SK-N-SH (cell line): ENCODE data around the gene ATR. TPM values are rescaled to one million over a fixed set of nuclear protein-coding genes. Genes with fewer than 3 reads are reported as not detected.

Source experiments
- CTCF ChIA-PET: fragments of 300-600, 350-600 bp; formaldehyde crosslinking; extraction: SDS; loops from one replicate; lab custom pipeline; 2021; lab: Yijun Ruan, JAX
- POLR2A ChIA-PET: fragments of 350-600 bp; sonication (Branson Sonifier 250); formaldehyde crosslinking; extraction: SDS; loops from one replicate; lab custom pipeline; 2020; ENCODE audit warnings: antibody characterized with exemption, inconsistent platforms; lab: Yijun Ruan, JAX
- DNase-seq: peaks from one replicate; pipeline ENCODE4 v3.0.0; 2012
- H2AFZ ChIP-seq: fragments of 200-600 bp; sonication (generic); 2 replicates; pipeline ENCODE4 v1.8.1; 2016; ENCODE audit warnings: antibody characterized with exemption, mild to moderate bottlenecking, low read depth
- H3F3A ChIP-seq: fragments of 200-600 bp; sonication (generic); replicated peaks from 2 replicates; pipeline ENCODE3; 2016; ENCODE audit warnings: antibody characterized with exemption, mild to moderate bottlenecking; ENCODE audit not compliant: insufficient read depth
- H3K27ac ChIP-seq, 2 experiments: fragments of 200-500 bp in 1 of 2; fragments of 200-600 bp in 1 of 2; sonication (Bioruptor generic) in 1 of 2; sonication (generic), shearing (Covaris generic) in 1 of 2; 2 replicates each; pipeline versions ENCODE4 v1.5.1 to v1.6.1; 2014 to 2016; ENCODE audit warnings: low read depth in 2 of 2, inconsistent platforms in 1 of 2, low read length in 1 of 2, mild to moderate bottlenecking in 1 of 2, mixed read lengths in 1 of 2
- H3K27me3 ChIP-seq: fragments of 200-600 bp; sonication (generic), shearing (Covaris generic); 2 replicates; pipeline ENCODE4 v1.6.1; 2016; ENCODE audit warnings: mixed run types; ENCODE audit not compliant: insufficient read depth
- H3K36me3 ChIP-seq, 2 experiments: fragments of 200-500 bp in 1 of 2; fragments of 200-600 bp in 1 of 2; sonication (Bioruptor generic) in 1 of 2; sonication (generic) in 1 of 2; replicated peaks in 1 of 2; 2 replicates each; pipeline versions ENCODE3 to v1.5.1; 2014 to 2016; ENCODE audit warnings: low read length in 1 of 2, mild to moderate bottlenecking in 1 of 2; ENCODE audit not compliant: insufficient read depth in 2 of 2, control insufficient read depth in 1 of 2
- H3K4me1 ChIP-seq, 2 experiments: fragments of 200-500 bp in 1 of 2; fragments of 200-600 bp in 1 of 2; sonication (Bioruptor generic) in 1 of 2; sonication (generic), shearing (Covaris generic) in 1 of 2; 2 replicates each; pipeline versions ENCODE4 v1.5.1 to v1.6.1; 2014 to 2016; ENCODE audit warnings: low read depth in 1 of 2, low read length in 1 of 2, mixed run types in 1 of 2; ENCODE audit not compliant: insufficient read depth in 2 of 2, control insufficient read depth in 1 of 2
- H3K4me2 ChIP-seq: fragments of 200-600 bp; sonication (generic), shearing (Covaris generic); 2 replicates; pipeline ENCODE4 v1.6.1; 2017; ENCODE audit warnings: mixed run types
- H3K4me3 ChIP-seq, 2 experiments: fragments of 200-500 bp in 1 of 2; fragments of 200-600 bp in 1 of 2; sonication (Bioruptor generic) in 1 of 2; sonication (generic), shearing (Covaris generic) in 1 of 2; 2 replicates each; pipeline versions ENCODE4 v1.5.1 to v1.8.1; 2014 to 2016; ENCODE audit warnings: low read depth in 2 of 2, inconsistent platforms in 1 of 2, low read length in 1 of 2, mild to moderate bottlenecking in 1 of 2, mixed read lengths in 1 of 2, moderate library complexity in 1 of 2
- H3K79me2 ChIP-seq: fragments of 200-600 bp; sonication (generic); 2 replicates; pipeline ENCODE4 v1.8.1; 2017; ENCODE audit warnings: mild to moderate bottlenecking; ENCODE audit not compliant: insufficient read depth
- H3K9ac ChIP-seq: fragments of 200-600 bp; sonication (generic); 2 replicates; pipeline ENCODE4 v1.6.1; 2017; ENCODE audit warnings: mixed run types
- H3K9me2 ChIP-seq: fragments of 200-600 bp; sonication (generic); 2 replicates; pipeline ENCODE4 v1.6.1; 2017; ENCODE audit warnings: mixed run types
- H3K9me3 ChIP-seq: fragments of 200-600 bp; sonication (generic); 2 replicates; pipeline ENCODE4 v1.6.1; 2017; ENCODE audit warnings: mixed run types, mild to moderate bottlenecking, moderate library complexity
- H4K20me1 ChIP-seq: fragments of 200-600 bp; sonication (generic); 2 replicates; pipeline ENCODE4 v1.6.1; 2017; ENCODE audit warnings: mild to moderate bottlenecking, mixed run types; ENCODE audit not compliant: insufficient read depth
- CHD2 ChIP-seq: fragments of 150-350 bp; IDR thresholded peaks from 2 replicates; pipeline ENCODE4 v1.6.1; 2018; ENCODE audit warnings: low read length; ENCODE audit not compliant: partially characterized antibody
- ELF1 ChIP-seq: IDR thresholded peaks from 2 replicates; pipeline ENCODE4 v1.4.0; 2012
- EP300 ChIP-seq, 2 experiments: IDR thresholded peaks; 2 replicates each; pipeline versions ENCODE4 v1.4.0 to v1.6.1; 2012; ENCODE audit warnings: borderline replicate concordance in 1 of 2, low read depth in 1 of 2, low read length in 1 of 2
- EZH2phosphoT487 ChIP-seq: fragments of 200-600 bp; sonication (generic); IDR thresholded peaks from 2 replicates; pipeline ENCODE4 v1.6.1; 2017; ENCODE audit warnings: low read depth, mixed run types, mild to moderate bottlenecking, antibody characterized with exemption, moderate library complexity, borderline replicate concordance
- FOSL2 ChIP-seq: IDR thresholded peaks from 2 replicates; pipeline ENCODE4 v1.4.0; 2012; ENCODE audit warnings: low read depth, mild to moderate bottlenecking, moderate library complexity, borderline replicate concordance
- GABPA ChIP-seq: IDR thresholded peaks from 2 replicates; pipeline ENCODE4 v1.4.0; 2012; ENCODE audit warnings: low read depth, mild to moderate bottlenecking
- GATA2 ChIP-seq: sonication (generic); formaldehyde crosslinking; IDR thresholded peaks from 2 replicates; pipeline ENCODE4 v1.5.0; 2020; ENCODE audit warnings: mild to moderate bottlenecking, missing genetic modification reagents
- IRF3 ChIP-seq: fragments of 150-350 bp; IDR thresholded peaks from 2 replicates; pipeline ENCODE4 v1.6.1; 2016; ENCODE audit warnings: mild to moderate bottlenecking, low read depth, low read length
- JUND ChIP-seq: IDR thresholded peaks from 2 replicates; pipeline ENCODE4 v1.4.0; 2012
- MEF2A ChIP-seq: IDR thresholded peaks from 2 replicates; pipeline ENCODE4 v1.4.0; 2012; ENCODE audit warnings: low read depth, borderline replicate concordance
- RCOR1 ChIP-seq: fragments of 150-350 bp; IDR thresholded peaks from 2 replicates; pipeline ENCODE4 v1.6.1; 2017; ENCODE audit warnings: antibody characterized with exemption, low read length
- REST ChIP-seq: IDR thresholded peaks from 2 replicates; pipeline ENCODE4 v1.6.1; 2012; ENCODE audit warnings: mild to moderate bottlenecking, low read depth, low read length, moderate library complexity
- RXRA ChIP-seq: IDR thresholded peaks from 2 replicates; pipeline ENCODE4 v1.4.0; 2012; ENCODE audit warnings: low read depth, mild to moderate bottlenecking, borderline replicate concordance
- WGBS: methylation state at CpG from one replicate; pipeline ENCODE4 v1.1.6; 2017; ENCODE audit warnings: low lambda C conversion rate; 5-methylcytosine and 5-hydroxymethylcytosine counted together
- polyA plus RNA-seq, 3 experiments: library from polyadenylated mRNA; depleted of rRNA; stranded (reverse); fragments of >200 nt; gene quantifications; 2 replicates each; pipeline ENCODE4 v1.2.3, GENCODE V29; 2012
- TF ChIP-seq, protein P1 (sequence below): IDR thresholded peaks from 2 replicates; pipeline ENCODE4 v1.4.0; 2012; ENCODE audit warnings: low read depth
- TF ChIP-seq, protein P2 (sequence below): IDR thresholded peaks from 2 replicates; pipeline ENCODE4 v1.4.0; 2012; ENCODE audit warnings: low read depth, borderline replicate concordance
- TF ChIP-seq, protein P3 (sequence below): fragments of 150-350 bp; IDR thresholded peaks from 2 replicates; pipeline ENCODE4 v1.6.1; 2017; ENCODE audit warnings: antibody characterized with exemption, low read length, low read depth, borderline replicate concordance
- TF ChIP-seq, protein P4 (sequence below): IDR thresholded peaks from 2 replicates; pipeline ENCODE4 v1.4.0; 2012; ENCODE audit warnings: low read depth, borderline replicate concordance

Gene ATR
- polyA plus RNA-seq, 1 of the 3 experiments (the other 2 are of a cell fraction) = 7.3 TPM

- Histone ChIP-seq H3K4me1 (no peaks in the 10 kb centered on the region), H3K27ac (no peak overlapping the region), H3K9me3 (no peaks in the 10 kb centered on the region), H3F3A (no peaks in the 10 kb centered on the region), H3K27me3 (no peaks in the 10 kb centered on the region), H3K79me2 (no peaks in the 10 kb centered on the region), H3K9ac (no peak overlapping the region), H3K36me3 (peaks cover 6 to 47% of the 10 kb centered on the region in 2 experiments), H3K4me2 (no peak overlapping the region), H3K4me3 (no peak overlapping the region), H4K20me1 (no peaks in the 10 kb centered on the region), H3K9me2 (no peaks in the 10 kb centered on the region), H2AFZ (no peak overlapping the region)
- TF ChIP-seq IRF3 = no peak
- TF ChIP-seq RXRA = no peak
- TF ChIP-seq RCOR1 = no peak
- TF ChIP-seq EP300 (IDR thresholded peaks at IDR 0.05; ENCODE audit: borderline replicate concordance in 1 of 2, low read depth in 1 of 2, low read length in 1 of 2) = no peak
- TF ChIP-seq, protein P1, sequence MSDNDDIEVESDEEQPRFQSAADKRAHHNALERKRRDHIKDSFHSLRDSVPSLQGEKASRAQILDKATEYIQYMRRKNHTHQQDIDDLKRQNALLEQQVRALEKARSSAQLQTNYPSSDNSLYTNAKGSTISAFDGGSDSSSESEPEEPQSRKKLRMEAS = no peak
- TF ChIP-seq GATA2 (CRISPR knock-in tag) = no peak
- TF ChIP-seq, protein P2, sequence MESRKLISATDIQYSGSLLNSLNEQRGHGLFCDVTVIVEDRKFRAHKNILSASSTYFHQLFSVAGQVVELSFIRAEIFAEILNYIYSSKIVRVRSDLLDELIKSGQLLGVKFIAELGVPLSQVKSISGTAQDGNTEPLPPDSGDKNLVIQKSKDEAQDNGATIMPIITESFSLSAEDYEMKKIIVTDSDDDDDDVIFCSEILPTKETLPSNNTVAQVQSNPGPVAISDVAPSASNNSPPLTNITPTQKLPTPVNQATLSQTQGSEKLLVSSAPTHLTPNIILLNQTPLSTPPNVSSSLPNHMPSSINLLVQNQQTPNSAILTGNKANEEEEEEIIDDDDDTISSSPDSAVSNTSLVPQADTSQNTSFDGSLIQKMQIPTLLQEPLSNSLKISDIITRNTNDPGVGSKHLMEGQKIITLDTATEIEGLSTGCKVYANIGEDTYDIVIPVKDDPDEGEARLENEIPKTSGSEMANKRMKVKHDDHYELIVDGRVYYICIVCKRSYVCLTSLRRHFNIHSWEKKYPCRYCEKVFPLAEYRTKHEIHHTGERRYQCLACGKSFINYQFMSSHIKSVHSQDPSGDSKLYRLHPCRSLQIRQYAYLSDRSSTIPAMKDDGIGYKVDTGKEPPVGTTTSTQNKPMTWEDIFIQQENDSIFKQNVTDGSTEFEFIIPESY = no peak
- no peak for TF ChIP-seq GABPA
- no peak for TF ChIP-seq CHD2
- no peak for TF ChIP-seq JUND
- no peak for TF ChIP-seq MEF2A
- no peak for TF ChIP-seq FOSL2
- TF ChIP-seq, protein P3, sequence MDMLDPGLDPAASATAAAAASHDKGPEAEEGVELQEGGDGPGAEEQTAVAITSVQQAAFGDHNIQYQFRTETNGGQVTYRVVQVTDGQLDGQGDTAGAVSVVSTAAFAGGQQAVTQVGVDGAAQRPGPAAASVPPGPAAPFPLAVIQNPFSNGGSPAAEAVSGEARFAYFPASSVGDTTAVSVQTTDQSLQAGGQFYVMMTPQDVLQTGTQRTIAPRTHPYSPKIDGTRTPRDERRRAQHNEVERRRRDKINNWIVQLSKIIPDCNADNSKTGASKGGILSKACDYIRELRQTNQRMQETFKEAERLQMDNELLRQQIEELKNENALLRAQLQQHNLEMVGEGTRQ = no peak
- TF ChIP-seq, protein P4, sequence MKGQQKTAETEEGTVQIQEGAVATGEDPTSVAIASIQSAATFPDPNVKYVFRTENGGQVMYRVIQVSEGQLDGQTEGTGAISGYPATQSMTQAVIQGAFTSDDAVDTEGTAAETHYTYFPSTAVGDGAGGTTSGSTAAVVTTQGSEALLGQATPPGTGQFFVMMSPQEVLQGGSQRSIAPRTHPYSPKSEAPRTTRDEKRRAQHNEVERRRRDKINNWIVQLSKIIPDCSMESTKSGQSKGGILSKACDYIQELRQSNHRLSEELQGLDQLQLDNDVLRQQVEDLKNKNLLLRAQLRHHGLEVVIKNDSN = no peak
- no peak for TF ChIP-seq EZH2phosphoT487
- no peak for TF ChIP-seq ELF1
- no peak for TF ChIP-seq REST
- no peak for DNase-seq
- CTCF ChIA-PET = no interaction called here
- 95% methylated on average over 3 of the region's 3 CpGs for WGBS
- POLR2A ChIA-PET = no interaction called here
Observed at GRCh38 chr3:142467768-142468167, 110.8 kb downstream of the ATR start.
